ENCODE results near the gene TBX10. TPM values are rescaled to one million over a fixed set of nuclear protein-coding genes. Genes with fewer than 3 reads are reported as not detected.
A peak's percentile ranks its signal among the peaks of the same experiment; 100 is the strongest.

Gene TBX10
- polyA plus RNA-seq, 1 of the 3 experiments (the other 2 are of a cell fraction), result not detected

DNA sequence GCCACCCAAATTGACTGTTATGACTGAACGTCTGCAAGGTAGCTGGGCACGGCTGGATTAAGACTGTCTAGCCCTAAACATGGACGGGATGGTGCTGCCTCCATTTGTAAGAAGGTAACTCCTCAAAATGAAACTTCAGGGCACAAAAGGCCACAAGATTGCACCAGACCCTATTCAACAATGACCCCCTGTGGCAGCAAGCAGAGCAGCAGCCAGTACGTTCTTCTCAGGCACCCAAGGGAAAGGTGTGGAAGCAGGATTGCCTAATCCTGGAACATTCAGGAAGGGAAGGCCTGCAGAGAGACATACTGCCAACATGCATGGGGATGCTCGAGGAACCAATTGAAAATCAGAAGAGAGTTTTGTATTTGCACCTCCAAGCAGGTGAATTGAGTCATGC is 4.5 kb upstream of the TBX10 start:
- CTCF ChIA-PET, result interaction anchor here (1.0 to 21.6 kb wide), 3 partner anchors 9 to 30 kb away, joined by 6 to 308 read pairs (median 308); partner anchors contain the start of genes ACY3, NUDT8 and TBX10
- H4K20me1 ChIP-seq (ENCODE audit: insufficient read depth), result no peaks in the 10 kb centered on the region
- 78% methylated on average over 5 of the region's 5 CpGs for WGBS (ENCODE audit: low lambda C conversion rate)
- no peaks in the 10 kb centered on the region for H3K9me2 ChIP-seq
- no peaks in the 10 kb centered on the region for H3K27me3 ChIP-seq (ENCODE audit: insufficient read depth)
- POLR2A ChIA-PET, result no interaction called here
- no peaks in the 10 kb centered on the region for H3K9me3 ChIP-seq
- H3K27ac ChIP-seq (ENCODE audit: low read depth in 2 of 2, low read length in 1 of 2), result no peak overlapping the region
- no peaks in the 10 kb centered on the region for H3F3A ChIP-seq (replicated peaks; ENCODE audit: insufficient read depth)
- no peak overlapping the region for H3K9ac ChIP-seq
- TF ChIP-seq TEAD4 (IDR thresholded peaks at IDR 0.05; ENCODE audit: borderline replicate concordance, insufficient read depth) (no peak), USF2 (IDR thresholded peaks at IDR 0.05; ENCODE audit: borderline replicate concordance, low read depth, low read length) (no peak), TAF1 (IDR thresholded peaks at IDR 0.05; ENCODE audit: borderline replicate concordance, low read depth, low read length) (no peak), MEF2A (IDR thresholded peaks at IDR 0.05; ENCODE audit: borderline replicate concordance, low read depth) (no peak), EP300 (IDR thresholded peaks at IDR 0.05; ENCODE audit: borderline replicate concordance in 1 of 2, low read depth in 1 of 2, low read length in 1 of 2) (no peak), RAD21 (IDR thresholded peaks at IDR 0.05; ENCODE audit: low read length) (peak; percentile 20; the same call in 1 of the 2 replicates), FOXM1 (IDR thresholded peaks at IDR 0.05; ENCODE audit: low read depth) (no peak)
- TF ChIP-seq, protein P1, sequence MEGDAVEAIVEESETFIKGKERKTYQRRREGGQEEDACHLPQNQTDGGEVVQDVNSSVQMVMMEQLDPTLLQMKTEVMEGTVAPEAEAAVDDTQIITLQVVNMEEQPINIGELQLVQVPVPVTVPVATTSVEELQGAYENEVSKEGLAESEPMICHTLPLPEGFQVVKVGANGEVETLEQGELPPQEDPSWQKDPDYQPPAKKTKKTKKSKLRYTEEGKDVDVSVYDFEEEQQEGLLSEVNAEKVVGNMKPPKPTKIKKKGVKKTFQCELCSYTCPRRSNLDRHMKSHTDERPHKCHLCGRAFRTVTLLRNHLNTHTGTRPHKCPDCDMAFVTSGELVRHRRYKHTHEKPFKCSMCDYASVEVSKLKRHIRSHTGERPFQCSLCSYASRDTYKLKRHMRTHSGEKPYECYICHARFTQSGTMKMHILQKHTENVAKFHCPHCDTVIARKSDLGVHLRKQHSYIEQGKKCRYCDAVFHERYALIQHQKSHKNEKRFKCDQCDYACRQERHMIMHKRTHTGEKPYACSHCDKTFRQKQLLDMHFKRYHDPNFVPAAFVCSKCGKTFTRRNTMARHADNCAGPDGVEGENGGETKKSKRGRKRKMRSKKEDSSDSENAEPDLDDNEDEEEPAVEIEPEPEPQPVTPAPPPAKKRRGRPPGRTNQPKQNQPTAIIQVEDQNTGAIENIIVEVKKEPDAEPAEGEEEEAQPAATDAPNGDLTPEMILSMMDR (IDR thresholded peaks at IDR 0.05), result peak; percentile 26; the same call in 1 of the 2 replicates
- TF ChIP-seq, protein P2, sequence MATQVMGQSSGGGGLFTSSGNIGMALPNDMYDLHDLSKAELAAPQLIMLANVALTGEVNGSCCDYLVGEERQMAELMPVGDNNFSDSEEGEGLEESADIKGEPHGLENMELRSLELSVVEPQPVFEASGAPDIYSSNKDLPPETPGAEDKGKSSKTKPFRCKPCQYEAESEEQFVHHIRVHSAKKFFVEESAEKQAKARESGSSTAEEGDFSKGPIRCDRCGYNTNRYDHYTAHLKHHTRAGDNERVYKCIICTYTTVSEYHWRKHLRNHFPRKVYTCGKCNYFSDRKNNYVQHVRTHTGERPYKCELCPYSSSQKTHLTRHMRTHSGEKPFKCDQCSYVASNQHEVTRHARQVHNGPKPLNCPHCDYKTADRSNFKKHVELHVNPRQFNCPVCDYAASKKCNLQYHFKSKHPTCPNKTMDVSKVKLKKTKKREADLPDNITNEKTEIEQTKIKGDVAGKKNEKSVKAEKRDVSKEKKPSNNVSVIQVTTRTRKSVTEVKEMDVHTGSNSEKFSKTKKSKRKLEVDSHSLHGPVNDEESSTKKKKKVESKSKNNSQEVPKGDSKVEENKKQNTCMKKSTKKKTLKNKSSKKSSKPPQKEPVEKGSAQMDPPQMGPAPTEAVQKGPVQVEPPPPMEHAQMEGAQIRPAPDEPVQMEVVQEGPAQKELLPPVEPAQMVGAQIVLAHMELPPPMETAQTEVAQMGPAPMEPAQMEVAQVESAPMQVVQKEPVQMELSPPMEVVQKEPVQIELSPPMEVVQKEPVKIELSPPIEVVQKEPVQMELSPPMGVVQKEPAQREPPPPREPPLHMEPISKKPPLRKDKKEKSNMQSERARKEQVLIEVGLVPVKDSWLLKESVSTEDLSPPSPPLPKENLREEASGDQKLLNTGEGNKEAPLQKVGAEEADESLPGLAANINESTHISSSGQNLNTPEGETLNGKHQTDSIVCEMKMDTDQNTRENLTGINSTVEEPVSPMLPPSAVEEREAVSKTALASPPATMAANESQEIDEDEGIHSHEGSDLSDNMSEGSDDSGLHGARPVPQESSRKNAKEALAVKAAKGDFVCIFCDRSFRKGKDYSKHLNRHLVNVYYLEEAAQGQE (IDR thresholded peaks at IDR 0.05; ENCODE audit: low read depth, low read length), result no peak
- H3K4me3 ChIP-seq (ENCODE audit: low read depth in 2 of 2, low read length in 1 of 2), result no peak overlapping the region
- no peak overlapping the region for H2AFZ ChIP-seq (ENCODE audit: low read depth)
- no peaks in the 10 kb centered on the region; a peak in 1 of 4 replicates for H3K4me1 ChIP-seq (ENCODE audit: control insufficient read depth in 1 of 2, insufficient read depth in 2 of 2, low read depth in 1 of 2, low read length in 1 of 2)
- no peak overlapping the region for H3K4me2 ChIP-seq
- DNase-seq, result no peak
- no peaks in the 10 kb centered on the region for H3K36me3 ChIP-seq (replicated peaks in 1 of 2; ENCODE audit: control insufficient read depth in 1 of 2, insufficient read depth in 2 of 2, low read length in 1 of 2)
- H3K79me2 ChIP-seq (ENCODE audit: insufficient read depth), result no peaks in the 10 kb centered on the region
